ENCODE data around the gene TAS1R2.

- TF ChIP-seq ZNF274 (IDR thresholded peaks at IDR 0.05; ENCODE audit: low read depth, low read length) (no peak), YY1 (IDR thresholded peaks at IDR 0.05; ENCODE audit: insufficient read depth, insufficient read length) (no peak)
Measured at GRCh38 chr1:18866314-18866713, 6.9 kb upstream of the TAS1R2 start.
